ENCODE measurements around the gene TPCN1.

The TPCN1 gene

GRCh38 chr12:113289361-113289760, 68.1 kb downstream of the TPCN1 start:
- DNase-seq = no peak

- DNase-seq = no peak
Measured at GRCh38 chr12:113290506-113290905, 69.2 kb downstream of the TPCN1 start.

DNA sequence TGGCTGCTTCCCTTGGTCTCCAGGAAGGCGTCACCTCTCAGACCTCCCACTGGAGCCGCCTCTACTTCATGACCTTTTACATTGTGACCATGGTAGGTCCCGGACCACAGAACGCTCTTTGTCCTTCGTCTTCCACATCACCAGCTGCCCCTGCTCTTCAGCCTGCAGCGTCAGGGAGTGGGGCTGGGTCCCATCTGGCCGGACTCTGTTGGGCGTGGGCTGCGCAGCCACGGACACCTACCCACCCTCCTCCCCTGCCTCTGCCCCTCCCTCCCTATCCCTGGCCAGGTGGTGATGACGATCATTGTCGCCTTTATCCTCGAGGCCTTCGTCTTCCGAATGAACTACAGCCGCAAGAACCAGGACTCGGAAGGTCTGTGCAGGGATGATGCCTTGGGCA, 70.3 kb downstream of the TPCN1 start:
- no peak for DNase-seq

- DNase-seq = no peak
Measured at GRCh38 chr12:113292091-113292490, 70.8 kb downstream of the TPCN1 start.

GRCh38 chr12:113292547-113292946, 71.3 kb downstream of the TPCN1 start:
- DNase-seq = no peak

GRCh38 chr12:113293100-113293499, 71.8 kb downstream of the TPCN1 start:
- no peak for DNase-seq

DNA sequence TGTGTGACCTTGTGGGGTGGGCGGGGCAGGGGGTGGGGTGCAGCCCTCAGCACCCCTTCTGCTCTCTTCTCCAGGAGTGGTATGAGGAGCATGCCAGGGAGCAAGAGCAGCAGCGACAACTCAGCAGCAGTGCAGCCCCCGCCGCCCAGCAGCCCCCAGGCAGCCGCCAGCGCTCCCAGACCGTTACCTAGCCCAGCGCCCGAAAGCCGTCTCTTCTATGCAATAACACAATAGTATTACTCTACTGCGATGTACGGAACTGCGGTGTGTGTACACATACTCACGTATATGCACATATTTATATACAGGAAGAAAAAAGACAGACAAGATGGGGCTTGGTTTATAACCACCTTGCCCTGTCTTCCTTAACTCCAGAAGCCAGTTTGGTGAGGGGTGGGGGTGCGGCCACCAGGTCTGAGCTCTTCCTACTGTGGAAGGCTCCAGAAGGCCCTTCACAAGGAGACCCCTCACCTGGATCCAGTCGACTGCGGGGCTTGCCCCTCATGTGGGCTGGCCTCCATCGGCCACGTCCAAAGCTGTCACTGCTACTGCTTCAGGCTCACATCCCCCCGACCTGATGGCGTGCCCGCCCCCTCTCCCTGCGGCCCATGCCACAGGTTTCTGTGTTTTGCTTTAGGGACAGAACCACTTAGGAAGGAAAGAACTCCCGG, 74.8 kb downstream of the TPCN1 start:
- no peak for DNase-seq

GRCh38 chr12:113296557-113297213, 75.4 kb downstream of the TPCN1 start:
- DNase-seq = no peak

- DNase-seq = no peak
Measured at GRCh38 chr12:113297214-113297587, 75.9 kb downstream of the TPCN1 start.

GRCh38 chr12:113297621-113298471, 76.6 kb downstream of the TPCN1 start:
- no peak for DNase-seq

GRCh38 chr12:113298472-113298817, 77.2 kb downstream of the TPCN1 start:
- DNase-seq = no peak

- DNase-seq = no peak
Measured at GRCh38 chr12:113298861-113299545, 77.7 kb downstream of the TPCN1 start.

- DNase-seq = no peak
Measured at GRCh38 chr12:113299619-113300237, 78.5 kb downstream of the TPCN1 start.

- no peak for DNase-seq
Measured at GRCh38 chr12:113301811-113302210, 80.5 kb downstream of the TPCN1 start.

DNA sequence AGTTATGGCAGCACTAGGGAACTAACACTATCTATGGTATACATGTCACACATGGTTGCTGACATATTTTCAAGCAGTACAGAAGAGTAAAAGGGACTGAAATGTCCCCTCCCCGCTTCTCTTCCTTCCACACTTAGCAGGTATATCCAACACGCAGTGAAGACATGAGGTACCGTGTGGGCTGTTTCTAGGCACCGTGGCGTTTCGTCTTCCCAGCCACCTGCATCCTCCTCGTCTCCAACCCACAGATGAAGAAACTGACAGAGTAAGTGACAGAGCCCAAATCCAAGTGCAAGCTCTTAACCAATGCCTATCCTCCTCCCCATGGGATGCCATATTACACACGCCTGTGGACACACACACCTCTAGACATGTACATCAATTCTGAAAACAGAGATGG, 81.2 kb downstream of the TPCN1 start:
- no peak for DNase-seq

GRCh38 chr12:113302886-113303640, 81.8 kb downstream of the TPCN1 start:
- no peak for DNase-seq

DNA sequence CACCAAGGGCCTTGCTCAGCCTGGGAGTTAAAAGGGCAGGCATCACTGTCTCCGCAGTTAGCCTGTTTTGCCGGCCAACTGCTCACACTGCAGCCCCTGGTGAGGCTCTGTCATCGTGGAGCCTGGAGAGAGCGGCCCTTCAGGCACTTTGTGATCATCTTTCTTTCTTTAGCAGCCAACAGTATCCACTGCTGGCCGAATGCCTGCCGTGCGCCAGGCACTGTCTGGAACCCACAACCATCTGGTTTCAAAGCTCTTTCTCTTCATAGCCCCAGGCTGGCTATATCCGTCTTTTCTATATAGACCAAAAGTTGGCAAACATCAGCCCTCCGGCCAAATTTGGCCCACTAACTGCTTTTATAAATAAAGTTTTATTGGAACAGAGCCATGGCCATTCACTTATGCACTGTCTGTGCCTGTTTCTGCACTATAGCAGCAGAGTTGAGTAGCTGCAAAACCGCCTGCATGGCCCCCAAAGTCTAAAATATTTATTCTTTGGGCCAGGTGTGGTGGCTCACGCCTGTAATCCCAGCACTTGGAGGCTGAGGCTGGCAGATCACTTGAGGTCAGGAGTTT, 84.1 kb downstream of the TPCN1 start:
- no peak for DNase-seq

- no peak for DNase-seq
Measured at GRCh38 chr12:113306382-113306781, 85.1 kb downstream of the TPCN1 start.

GRCh38 chr12:113310489-113310888, 89.2 kb downstream of the TPCN1 start:
- no peak for DNase-seq

GRCh38 chr12:113314121-113314529, 92.9 kb downstream of the TPCN1 start:
- no peak for DNase-seq

GRCh38 chr12:113315358-113315757, 94.1 kb downstream of the TPCN1 start:
- no peak for DNase-seq

- no peak for DNase-seq
Measured at GRCh38 chr12:113316155-113316554, 94.9 kb downstream of the TPCN1 start.
